Smooth muscle cell (in vitro differentiated cells): ENCODE measurements around the gene AIPL1. TPM values are rescaled to one million over a fixed set of nuclear protein-coding genes. Genes with fewer than 3 reads are reported as not detected.

Experiments
- DNase-seq: peaks from one replicate; lab custom pipeline; 2025; ENCODE audit not compliant: unreplicated experiment; lab: John Stamatoyannopoulos, UW
- H2AFZ ChIP-seq: fragments of 200-600 bp; sonication (generic); 2 replicates; pipeline ENCODE4 v1.6.0; 2016; ENCODE audit warnings: antibody characterized with exemption, low read depth, mild to moderate bottlenecking
- H3F3A ChIP-seq: fragments of 200-600 bp; sonication (generic); 2 replicates; pipeline ENCODE4 v1.6.0; 2017; ENCODE audit warnings: antibody characterized with exemption, low read depth
- H3K27ac ChIP-seq: fragments of 200-600 bp; sonication (generic); 2 replicates; pipeline ENCODE4 v1.5.1; 2016; ENCODE audit warnings: low read depth, mild to moderate bottlenecking
- H3K27me3 ChIP-seq: fragments of 200-600 bp; sonication (generic); 2 replicates; pipeline ENCODE4 v1.6.1; 2016; ENCODE audit warnings: low read depth, mild to moderate bottlenecking
- H3K36me3 ChIP-seq: fragments of 200-600 bp; sonication (generic); 2 replicates; pipeline ENCODE4 v1.5.1; 2016; ENCODE audit warnings: low read depth
- H3K4me1 ChIP-seq: fragments of 200-600 bp; sonication (generic); 2 replicates; pipeline ENCODE4 v1.5.1; 2016; ENCODE audit warnings: low read depth
- H3K4me2 ChIP-seq: fragments of 200-600 bp; sonication (generic); 2 replicates; pipeline ENCODE4 v1.6.0; 2016; ENCODE audit warnings: mild to moderate bottlenecking
- H3K4me3 ChIP-seq: fragments of 200-600 bp; sonication (generic); 2 replicates; pipeline ENCODE4 v1.5.1; 2016; ENCODE audit warnings: mild to moderate bottlenecking
- H3K79me2 ChIP-seq: fragments of 200-600 bp; sonication (generic); 2 replicates; pipeline ENCODE4 v1.6.0; 2016; ENCODE audit warnings: low read depth, mild to moderate bottlenecking
- H3K9ac ChIP-seq: fragments of 200-600 bp; sonication (generic); 2 replicates; pipeline ENCODE4 v1.6.0; 2016; ENCODE audit warnings: low read depth
- H3K9me3 ChIP-seq: fragments of 200-600 bp; sonication (generic); replicated peaks from 2 replicates; pipeline ENCODE4 v1.5.1; 2016; ENCODE audit warnings: low read depth
- H4K20me1 ChIP-seq: fragments of 200-600 bp; sonication (generic); 2 replicates; pipeline ENCODE4 v1.6.0; 2016; ENCODE audit warnings: low read depth
- CTCF ChIP-seq: fragments of 200-600 bp; sonication (generic); IDR thresholded peaks from 2 replicates; pipeline ENCODE4 v1.5.1; 2017; ENCODE audit warnings: borderline replicate concordance, mild to moderate bottlenecking, antibody characterized with exemption; ENCODE audit not compliant: insufficient read depth, poor library complexity, severe bottlenecking
- WGBS: methylation state at CpG from one replicate; pipeline ENCODE4 v1.1.7; 2016; ENCODE audit warnings: low lambda C conversion rate; 5-methylcytosine and 5-hydroxymethylcytosine counted together
- polyA plus RNA-seq: library from polyadenylated mRNA; unstranded; fragments of >200 nt; fragmentation: Nextera tagmentation; extraction: Ambion mirVana; gene quantifications from 2 replicates; pipeline ENCODE4 v1.2.1, GENCODE V29; 2016
- total RNA-seq: library from RNA; depleted of rRNA; stranded (reverse); fragments of >200 nt; gene quantifications from 2 replicates; pipeline ENCODE4 v1.2.3, GENCODE V29; 2014

AIPL1 gene
- total and polyA plus RNA-seq, 2 experiments from 2014 or later: not detected

DNA sequence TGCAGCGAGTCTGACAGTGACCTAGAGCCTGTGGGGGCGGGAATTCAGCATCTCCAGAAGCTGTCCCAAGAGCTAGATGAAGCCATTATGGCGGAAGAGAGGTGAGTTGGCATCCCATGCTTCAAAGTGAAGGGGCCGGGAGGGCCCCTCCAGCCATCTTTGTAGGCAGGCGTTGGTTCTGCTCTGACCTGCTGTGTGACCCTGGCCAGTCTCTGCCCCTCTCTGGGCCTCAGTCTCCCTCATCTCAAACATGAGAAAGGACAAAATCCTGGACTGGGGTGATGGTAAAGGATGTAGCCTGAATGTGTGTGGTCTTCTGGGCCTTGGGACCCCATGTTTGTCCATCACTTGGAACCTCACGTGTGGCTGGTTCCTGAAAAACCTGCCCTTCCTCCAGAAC is 14.4 kb upstream of the AIPL1 start:
- WGBS: 98% methylated on average over 6 of the region's 6 CpGs
- Histone ChIP-seq H4K20me1 (no peaks in the 10 kb centered on the region), H3K4me1 (peaks cover 9% of the 10 kb centered on the region), H3K79me2 (no peaks in the 10 kb centered on the region), H3K27ac (no peak overlapping the region), H3K9ac (no peak overlapping the region), H2AFZ (no peak overlapping the region), H3F3A (no peaks in the 10 kb centered on the region), H3K9me3 (no peaks in the 10 kb centered on the region), H3K27me3 (peaks cover 6% of the 10 kb centered on the region), H3K36me3 (no peaks in the 10 kb centered on the region), H3K4me3 (no peak overlapping the region), H3K4me2 (no peak overlapping the region)
- TF ChIP-seq CTCF: no peak
- no peak for DNase-seq

DNA sequence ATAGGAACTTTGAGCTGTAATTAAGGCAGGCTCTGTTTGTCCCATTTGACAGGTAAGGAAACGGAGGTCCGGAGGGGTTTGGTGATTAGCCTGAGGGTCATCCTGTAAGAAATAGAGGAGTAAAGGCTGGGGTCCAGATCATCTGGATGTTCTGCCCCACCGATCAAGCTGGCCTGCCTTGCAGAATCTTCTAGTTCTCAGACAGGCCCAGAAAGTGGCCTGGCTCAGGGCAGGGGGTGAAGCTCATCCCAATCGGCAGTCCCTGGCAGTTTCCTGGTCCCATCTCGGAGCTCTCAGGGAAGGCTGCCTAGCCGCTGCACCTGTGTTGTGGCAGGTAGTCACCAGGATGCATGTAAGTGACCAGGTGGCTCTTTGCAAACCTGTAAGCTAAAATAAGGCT is 13.6 kb upstream of the AIPL1 start:
- Histone ChIP-seq H3K27ac (no peak overlapping the region), H3K79me2 (no peaks in the 10 kb centered on the region), H3K9ac (no peak overlapping the region), H3K36me3 (no peaks in the 10 kb centered on the region), H3K27me3 (no peaks in the 10 kb centered on the region), H3F3A (peaks cover 5% of the 10 kb centered on the region), H2AFZ (no peak overlapping the region), H3K4me1 (peaks cover 12% of the 10 kb centered on the region), H3K9me3 (no peaks in the 10 kb centered on the region), H3K4me3 (no peak overlapping the region), H3K4me2 (no peak overlapping the region), H4K20me1 (no peaks in the 10 kb centered on the region)
- 93% methylated on average over 6 of the region's 6 CpGs for WGBS
- DNase-seq: no peak
- TF ChIP-seq CTCF: no peak

- no peaks in the 10 kb centered on the region for H3K79me2 ChIP-seq
- H3K9ac ChIP-seq: no peak overlapping the region
- no peaks in the 10 kb centered on the region for H3K27me3 ChIP-seq
- peaks cover 9% of the 10 kb centered on the region for H3F3A ChIP-seq
- no peaks in the 10 kb centered on the region for H4K20me1 ChIP-seq
- no peak overlapping the region for H3K4me3 ChIP-seq
- H3K4me2 ChIP-seq: no peak overlapping the region
- H3K27ac ChIP-seq: no peak overlapping the region
- H3K9me3 ChIP-seq: no peaks in the 10 kb centered on the region
- H3K4me1 ChIP-seq: peaks cover 12% of the 10 kb centered on the region
- no peak for DNase-seq
- H2AFZ ChIP-seq: no peak overlapping the region
- no peak for TF ChIP-seq CTCF
- no peaks in the 10 kb centered on the region for H3K36me3 ChIP-seq
- WGBS: 93% methylated on average over 9 of the region's 9 CpGs
These were observed 11.7 kb upstream of the AIPL1 start for GRCh38 chr17:6446516-6447100.

DNA sequence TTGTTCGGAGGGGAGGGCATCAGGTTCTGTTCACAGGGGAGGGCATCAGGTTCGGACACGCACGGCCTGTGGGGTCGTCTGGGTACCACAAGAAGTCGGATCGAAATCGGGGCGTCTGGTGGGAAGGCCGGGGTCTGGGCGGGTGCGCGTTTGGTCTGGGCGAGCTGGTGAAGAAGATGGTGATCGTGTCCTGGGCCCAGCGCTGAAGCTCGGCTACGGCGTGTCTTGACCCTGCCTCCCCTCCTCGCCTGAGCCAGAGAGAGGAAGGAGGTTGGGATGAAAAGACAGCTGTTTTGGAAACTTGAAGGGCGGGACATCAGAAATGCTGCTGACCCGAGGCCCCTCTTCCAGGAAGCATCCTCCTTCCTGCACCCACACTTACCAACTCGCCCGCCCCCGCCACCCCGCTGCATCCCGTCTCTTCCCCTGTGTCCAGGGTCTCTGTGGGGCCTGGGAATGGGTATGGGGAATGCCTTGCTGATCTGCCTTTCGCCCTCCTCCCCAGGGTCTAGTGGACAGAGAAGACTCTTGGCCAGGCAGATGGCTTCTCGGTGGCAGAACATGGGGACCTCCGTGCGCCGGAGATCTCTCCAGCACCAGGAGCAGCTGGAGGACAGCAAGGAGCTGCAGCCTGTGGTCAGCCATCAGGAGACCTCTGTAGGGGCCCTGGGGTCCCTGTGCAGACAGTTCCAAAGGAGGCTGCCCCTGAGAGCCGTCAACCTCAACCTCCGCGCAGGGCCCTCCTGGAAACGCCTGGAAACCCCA is 9.8 kb upstream of the AIPL1 start:
- Histone ChIP-seq H3K4me3 (peak overlapping the region; percentile 64), H3K27ac (no peak overlapping the region), H3K9me3 (no peaks in the 10 kb centered on the region), H3K36me3 (no peaks in the 10 kb centered on the region), H3K4me2 (peak overlapping the region; percentile 99), H3K27me3 (no peaks in the 10 kb centered on the region), H2AFZ (peak overlapping the region; percentile 58), H4K20me1 (no peaks in the 10 kb centered on the region), H3K4me1 (peaks cover 21% of the 10 kb centered on the region), H3K79me2 (no peaks in the 10 kb centered on the region), H3K9ac (no peak overlapping the region), H3F3A (peaks cover 9% of the 10 kb centered on the region)
- DNase-seq: no peak
- WGBS: 34% methylated on average over 31 of the region's 36 CpGs
- TF ChIP-seq CTCF: no peak
